H1 (cell line): ENCODE measurements around the gene IQCM.

Source experiments
- BRCA1 ChIP-seq: IDR thresholded peaks from 2 replicates; pipeline ENCODE4 v1.6.1; 2012; ENCODE audit warnings: low read depth, low read length, improper control_type of control experiment
- CEBPB ChIP-seq: IDR thresholded peaks from 2 replicates; pipeline ENCODE4 v1.6.1; 2012; ENCODE audit warnings: low read depth, low read length
- CTCF ChIP-seq, 3 experiments: IDR thresholded peaks; 1 replicate in 2 of 3; 2 replicates in 1 of 3; pipeline versions ENCODE4 v1.5.1 to v1.6.1; 2011; ENCODE audit warnings: low read length in 3 of 3, mild to moderate bottlenecking in 3 of 3, inconsistent platforms in 2 of 3, low read depth in 1 of 3, moderate library complexity in 1 of 3; ENCODE audit not compliant: insufficient read depth in 1 of 3; ENCODE audit errors: control extremely low read depth in 1 of 3
- EZH2 ChIP-seq: fragments of 200-600 bp; sonication (generic); IDR thresholded peaks from 2 replicates; pipeline ENCODE4 v1.7.1; 2012; ENCODE audit warnings: low read depth, mild to moderate bottlenecking, moderate library complexity, low read length, inconsistent platforms; ENCODE audit not compliant: severe bottlenecking
- GABPA ChIP-seq: IDR thresholded peaks from 2 replicates; pipeline ENCODE4 v1.6.1; 2011; ENCODE audit warnings: mild to moderate bottlenecking, low read length, moderate library complexity, borderline replicate concordance; ENCODE audit not compliant: insufficient read depth
- HDAC6 ChIP-seq: IDR thresholded peaks from one replicate; pipeline ENCODE4 v1.7.1; 2012; ENCODE audit warnings: low read depth, mild to moderate bottlenecking, inconsistent platforms, low read length, moderate library complexity
- POLR2A ChIP-seq, 2 experiments: IDR thresholded peaks; 1 replicate in 1 of 2; 2 replicates in 1 of 2; pipeline ENCODE4 v1.6.1; 2011; ENCODE audit warnings: low read depth in 2 of 2, low read length in 2 of 2, mild to moderate bottlenecking in 2 of 2; ENCODE audit errors: control extremely low read depth in 1 of 2
- RFX5 ChIP-seq: IDR thresholded peaks from 2 replicates; pipeline ENCODE4 v1.6.1; 2011; ENCODE audit warnings: low read depth, low read length, improper control_type of control experiment, borderline replicate concordance
- RNF2 ChIP-seq: fragments of 200-900, 300-1000 bp; sonication (generic); IDR thresholded peaks from 2 replicates; pipeline ENCODE4 v1.7.1; 2016; ENCODE audit warnings: borderline replicate concordance, low read depth, mild to moderate bottlenecking, antibody characterized with exemption, low read length; ENCODE audit not compliant: poor library complexity, severe bottlenecking; ENCODE audit errors: missing control alignments
- SIX5 ChIP-seq: IDR thresholded peaks from 2 replicates; pipeline ENCODE4 v1.6.1; 2011; ENCODE audit warnings: mild to moderate bottlenecking, low read depth, low read length
- SRF ChIP-seq: IDR thresholded peaks from 2 replicates; pipeline ENCODE4 v1.6.1; 2011; ENCODE audit warnings: mild to moderate bottlenecking, low read depth, low read length, moderate library complexity
- SUZ12 ChIP-seq: fragments of 200-600 bp; sonication (generic); IDR thresholded peaks from 2 replicates; pipeline ENCODE4 v1.6.1; 2012; ENCODE audit warnings: mild to moderate bottlenecking, inconsistent platforms, low read length, moderate library complexity, mixed read lengths
- TAF1 ChIP-seq: IDR thresholded peaks from 2 replicates; pipeline ENCODE4 v1.6.1; 2011; ENCODE audit warnings: mild to moderate bottlenecking, low read depth, low read length
- USF2 ChIP-seq: IDR thresholded peaks from 2 replicates; pipeline ENCODE4 v1.6.1; 2011; ENCODE audit warnings: low read length, improper control_type of control experiment

GRCh38 chr4:149638073-149638472 is 177.6 kb downstream of the IQCM start:
- no peak for TF ChIP-seq CTCF (IDR thresholded peaks at IDR 0.05; ENCODE audit: control extremely low read depth in 1 of 3, insufficient read depth in 1 of 3, low read depth in 1 of 3, low read length in 3 of 3)
- TF ChIP-seq GABPA = no peak
- TF ChIP-seq USF2 = no peak
- TF ChIP-seq RFX5 = no peak
- no peak for TF ChIP-seq SIX5
- TF ChIP-seq POLR2A (IDR thresholded peaks at IDR 0.05; ENCODE audit: control extremely low read depth in 1 of 2, low read depth in 2 of 2, low read length in 2 of 2) = no peak
- TF ChIP-seq HDAC6 = no peak
- no peak for TF ChIP-seq BRCA1
- TF ChIP-seq SUZ12 = no peak
- no peak for TF ChIP-seq CEBPB
- no peak for TF ChIP-seq EZH2
- no peak for TF ChIP-seq SRF
- no peak for TF ChIP-seq TAF1
- no peak for TF ChIP-seq RNF2
